ENCODE measurements around the gene TRIM28. TPM values are rescaled to one million over a fixed set of nuclear protein-coding genes. Genes with fewer than 3 reads are reported as not detected.

Gene TRIM28
- total RNA-seq, 1 experiment from 2014 or later: 908 TPM

- Histone ChIP-seq H3K9ac (ENCODE audit: low read length) (no peak within 1 kb of the TSS), H3K79me2 (ENCODE audit: insufficient read depth, low read length) (peaks cover 28% of the 10 kb centered on the region), H3K4me1 (ENCODE audit: control insufficient read depth in 1 of 2, insufficient read depth in 2 of 2, low read length in 2 of 2) (peaks cover 6 to 15% of the 10 kb centered on the region in 2 experiments; a peak in 3 of 4 replicates), H3K4me3 (replicated peaks in 1 of 2; ENCODE audit: low read depth in 1 of 2, low read length in 2 of 2) (no peak within 1 kb of the TSS), H3K9me2 (ENCODE audit: insufficient read depth) (no peaks in the 10 kb centered on the region), H3K36me3 (ENCODE audit: control insufficient read depth in 1 of 2, insufficient read depth in 2 of 2, low read length in 2 of 2) (peaks cover 2 to 11% of the 10 kb centered on the region in 2 experiments; a peak in 2 of 4 replicates), H3K27ac (ENCODE audit: low read depth, low read length) (no peak within 1 kb of the TSS), H2AFZ (ENCODE audit: low read depth, low read length, poor library complexity, severe bottlenecking) (no peak within 1 kb of the TSS), H4K20me1 (ENCODE audit: insufficient read depth) (no peaks in the 10 kb centered on the region), H3K9me3 (ENCODE audit: control insufficient read depth in 1 of 2, insufficient read depth in 1 of 2, low read depth in 1 of 2, low read length in 2 of 2) (no peaks in the 10 kb centered on the region), H3K27me3 (ENCODE audit: insufficient read depth, low read length) (no peaks in the 10 kb centered on the region), H3K4me2 (ENCODE audit: low read length) (no peak within 1 kb of the TSS)
- ChIA-PET POLR2A (no interaction called here), CTCF (no interaction called here), RAD21 (ENCODE audit: low non-redundant PET in 1 of 2, low total read pairs in 2 of 2, uncharacterized antibody in 2 of 2, unreplicated experiment in 2 of 2) (no interaction called here)
- no peak for TF ChIP-seq YY1 (IDR thresholded peaks at IDR 0.05; ENCODE audit: extremely low read depth, insufficient replicate concordance, low read depth, low read length)
- no peak for TF ChIP-seq RAD21 (IDR thresholded peaks at IDR 0.05; ENCODE audit: low read depth)
- no peak for TF ChIP-seq SP1 (IDR thresholded peaks at IDR 0.05; ENCODE audit: low read depth)
- TF ChIP-seq CBX3 (IDR thresholded peaks at IDR 0.05; ENCODE audit: low read depth): no peak
- TF ChIP-seq, protein P1, sequence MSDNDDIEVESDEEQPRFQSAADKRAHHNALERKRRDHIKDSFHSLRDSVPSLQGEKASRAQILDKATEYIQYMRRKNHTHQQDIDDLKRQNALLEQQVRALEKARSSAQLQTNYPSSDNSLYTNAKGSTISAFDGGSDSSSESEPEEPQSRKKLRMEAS (IDR thresholded peaks at IDR 0.05): no peak
- no peak for TF ChIP-seq ZFX (IDR thresholded peaks at IDR 0.05)
- no peak for TF ChIP-seq TCF7L2 (IDR thresholded peaks at IDR 0.05; ENCODE audit: borderline replicate concordance, extremely low read depth, insufficient read depth, insufficient read length)
- no peak for TF ChIP-seq POLR2AphosphoS5 (IDR thresholded peaks at IDR 0.05; ENCODE audit: low read depth, low read length)
- TF ChIP-seq REST (IDR thresholded peaks at IDR 0.05; ENCODE audit: low read depth): no peak
- no TSS peak for BruUV-seq (replicated peaks)
- DNase-seq (ENCODE audit: low read depth, low spot score) (no peak), ATAC-seq (no peak)
- intact Hi-C loops (cut with micrococcal nuclease): no loop called here
These were observed 32.3 kb upstream of the TRIM28 start, which contains the start of gene SLC27A5 for GRCh38 chr19:58511353-58512208. Gene SLC27A5, minus strand, starts transcription at chr19:58511992. Its CDS starts 37 bp downstream, at chr19:58511955.

Measured in HCT116 (cell line).